Ascending aorta (tissue), 2 donors: Measurements from ENCODE around the gene C17orf58. TPM values are rescaled to one million over a fixed set of nuclear protein-coding genes. Genes with fewer than 3 reads are reported as not detected.

Source experiments
- DNase-seq, 2 donors: peaks; one replicate each; pipeline ENCODE4 v3.0.0-alpha.2; 2019; ENCODE audit warnings: low spot score in 2 of 2
- H3K27ac ChIP-seq, 2 donors: fragments of 200-600 bp; sonication (generic); one replicate each; pipeline ENCODE4 v1.5.1; 2016 to 2017; ENCODE audit warnings: mild to moderate bottlenecking in 1 of 2
- H3K27me3 ChIP-seq: fragments of 200-600 bp; sonication (generic); one replicate; pipeline ENCODE4 v1.5.1; 2017
- H3K36me3 ChIP-seq, 2 donors: fragments of 200-600 bp; sonication (generic); one replicate each; pipeline ENCODE4 v1.5.1; 2016
- H3K4me1 ChIP-seq, 2 donors: fragments of 200-600 bp; sonication (generic); one replicate each; pipeline ENCODE4 v1.5.1; 2016 to 2017; ENCODE audit warnings: mild to moderate bottlenecking in 1 of 2
- H3K4me3 ChIP-seq, 2 donors: fragments of 200-600 bp; sonication (generic); one replicate each; pipeline ENCODE4 v1.5.1; 2016 to 2017; ENCODE audit warnings: mild to moderate bottlenecking in 1 of 2
- H3K9me3 ChIP-seq, 2 donors: fragments of 200-600 bp; sonication (generic); one replicate each; pipeline ENCODE4 v1.5.1; 2016
- intact Hi-C: fragments of 100-400 bp; cut with DNase I; formaldehyde crosslinking; loops from one replicate; pipeline ENCODE4 v1.15.1; 2023
- total RNA-seq: library from RNA; depleted of rRNA; stranded (reverse); fragments of >200 nt; gene quantifications from one replicate; pipeline ENCODE4 v1.1.0, GENCODE V29; 2016
- TF ChIP-seq, protein P1 (sequence below), 3 experiments: fragments of 200-600 bp in 2 of 3; fragments of 450-650 bp in 1 of 3; sonication (generic) in 2 of 3; IDR thresholded peaks; one replicate each; pipeline ENCODE4 v1.5.1; 2016 to 2019; ENCODE audit warnings: antibody characterized with exemption in 3 of 3, mild to moderate bottlenecking in 1 of 3, moderate library complexity in 1 of 3

Gene C17orf58
- total RNA-seq, 1 donor from 2014 or later = 3.2 TPM

DNA sequence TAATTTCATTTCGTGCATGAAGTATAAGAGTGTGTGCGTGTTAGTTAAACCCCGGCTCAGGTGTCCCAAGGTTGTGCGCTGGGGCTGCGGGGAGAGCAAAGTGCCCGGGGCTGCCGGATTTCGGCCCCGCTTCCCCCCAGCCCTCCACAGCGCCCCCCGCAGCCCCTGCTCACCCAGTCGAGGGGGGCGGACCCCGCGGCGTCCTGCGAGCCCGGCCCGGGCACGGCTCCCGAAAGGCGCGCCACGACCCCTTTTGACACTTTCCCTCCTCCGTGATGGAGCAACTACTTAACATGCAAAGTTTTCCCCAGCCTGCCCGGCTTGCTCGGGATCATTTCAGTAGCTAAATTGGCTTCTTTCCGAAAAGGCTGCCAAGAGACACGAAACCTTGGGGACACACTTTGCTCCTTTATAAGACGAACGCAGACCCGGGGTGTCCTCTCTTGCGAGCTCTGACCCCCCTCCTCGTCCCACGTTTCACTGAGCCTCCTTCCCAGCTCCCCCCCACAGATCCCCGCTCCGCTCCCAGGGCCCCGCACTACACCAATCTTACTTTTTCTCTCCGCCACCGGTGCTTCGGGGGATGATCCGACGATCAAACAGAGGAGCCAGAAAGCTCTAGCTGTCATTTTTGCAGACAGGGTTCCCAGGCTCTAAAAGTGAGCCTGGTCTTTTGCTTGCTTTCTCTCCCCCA is 552 bp downstream of the C17orf58 start:
- Histone ChIP-seq H3K27ac (peak overlapping the region; percentile 1 to 42), H3K4me1 (peaks cover 4 to 9% of the 10 kb centered on the region in 2 donors), H3K27me3 (no peaks in the 10 kb centered on the region), H3K36me3 (no peaks in the 10 kb centered on the region), H3K9me3 (no peaks in the 10 kb centered on the region), H3K4me3 (peak overlapping the region; percentile 64 to 91)
- TF ChIP-seq, protein P1, sequence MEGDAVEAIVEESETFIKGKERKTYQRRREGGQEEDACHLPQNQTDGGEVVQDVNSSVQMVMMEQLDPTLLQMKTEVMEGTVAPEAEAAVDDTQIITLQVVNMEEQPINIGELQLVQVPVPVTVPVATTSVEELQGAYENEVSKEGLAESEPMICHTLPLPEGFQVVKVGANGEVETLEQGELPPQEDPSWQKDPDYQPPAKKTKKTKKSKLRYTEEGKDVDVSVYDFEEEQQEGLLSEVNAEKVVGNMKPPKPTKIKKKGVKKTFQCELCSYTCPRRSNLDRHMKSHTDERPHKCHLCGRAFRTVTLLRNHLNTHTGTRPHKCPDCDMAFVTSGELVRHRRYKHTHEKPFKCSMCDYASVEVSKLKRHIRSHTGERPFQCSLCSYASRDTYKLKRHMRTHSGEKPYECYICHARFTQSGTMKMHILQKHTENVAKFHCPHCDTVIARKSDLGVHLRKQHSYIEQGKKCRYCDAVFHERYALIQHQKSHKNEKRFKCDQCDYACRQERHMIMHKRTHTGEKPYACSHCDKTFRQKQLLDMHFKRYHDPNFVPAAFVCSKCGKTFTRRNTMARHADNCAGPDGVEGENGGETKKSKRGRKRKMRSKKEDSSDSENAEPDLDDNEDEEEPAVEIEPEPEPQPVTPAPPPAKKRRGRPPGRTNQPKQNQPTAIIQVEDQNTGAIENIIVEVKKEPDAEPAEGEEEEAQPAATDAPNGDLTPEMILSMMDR (IDR thresholded peaks at IDR 0.05) = no peak
- DNase-seq = peak in 1 of 2 donors; percentile 65
- intact Hi-C loops = loop anchor here (1.0 kb wide), 1 partner anchor 40 kb away; the partner anchor contains the start of gene KPNA2

DNA sequence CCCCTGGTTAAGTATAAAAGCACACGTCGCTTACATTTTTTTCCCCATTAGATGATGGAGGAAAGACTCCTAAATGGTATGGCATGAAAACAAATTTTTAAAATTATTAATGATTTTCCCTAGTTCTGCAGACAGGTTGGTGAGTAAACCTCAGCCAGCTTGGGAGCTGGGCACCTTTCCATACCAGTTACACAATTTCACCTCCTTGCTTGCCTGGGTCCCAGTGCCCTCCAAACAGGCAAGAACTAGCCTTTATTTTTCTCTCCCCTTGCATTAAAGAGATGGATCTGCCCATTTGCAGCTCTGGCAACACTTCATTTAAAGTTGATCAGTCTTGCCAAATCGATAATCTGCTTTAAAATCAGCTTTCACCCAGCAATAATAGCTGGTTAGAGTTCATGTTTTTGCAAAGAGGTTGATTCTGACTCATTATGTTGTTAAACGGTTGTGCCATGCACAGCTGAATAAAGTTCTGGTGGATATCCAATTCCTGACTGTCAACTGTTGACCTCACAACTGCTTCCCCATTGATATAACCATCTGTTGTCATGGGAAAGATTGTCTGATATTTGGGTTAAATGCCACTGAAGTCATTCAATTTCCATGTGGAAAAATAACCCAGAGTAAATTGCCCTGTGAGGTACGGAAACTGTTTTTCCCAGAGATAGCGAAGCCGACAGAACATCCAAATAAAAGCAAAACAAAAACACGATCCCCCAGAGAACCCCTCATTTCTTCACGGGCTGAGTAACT is 1.3 kb downstream of the C17orf58 start:
- peak overlapping the region in 1 of 2 donors; percentile 42 for H3K27ac ChIP-seq

DNA sequence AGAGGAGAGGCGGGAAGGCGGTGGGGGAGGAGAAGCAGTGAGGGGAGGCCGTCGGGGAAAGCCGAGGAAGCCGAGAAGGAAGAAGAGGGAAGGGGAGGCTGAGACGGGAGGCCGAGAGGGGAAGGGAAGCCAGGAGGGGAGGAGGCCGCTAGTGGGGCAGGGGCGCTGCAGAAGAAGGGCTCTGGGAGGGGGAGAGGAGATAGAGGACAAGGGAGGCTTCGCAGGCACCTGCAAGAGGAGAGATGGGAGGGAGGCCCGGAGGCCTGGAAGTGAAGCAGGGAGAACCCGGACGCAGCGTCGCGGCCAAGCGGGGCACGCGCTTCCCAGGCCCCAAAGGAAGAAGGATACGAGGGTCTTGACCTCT is 2.3 kb downstream of the C17orf58 start:
- Histone ChIP-seq H3K9me3 (no peaks in the 10 kb centered on the region), H3K4me3 (peak overlapping the region; percentile 73 to 91), H3K27ac (peak overlapping the region; percentile 91 to 97), H3K36me3 (no peaks in the 10 kb centered on the region), H3K27me3 (no peaks in the 10 kb centered on the region), H3K4me1 (peaks cover 4 to 9% of the 10 kb centered on the region in 2 donors)
- TF ChIP-seq, protein P1 (IDR thresholded peaks at IDR 0.05) = no peak
- intact Hi-C loops = loop anchor here (1.0 to 2.0 kb wide), 3 partner anchors 26 to 1333 kb away; partner anchors contain the start of gene ABCA5
- DNase-seq = no peak

More for the DNA sequence above, 1.3 kb downstream of the C17orf58 start:
- Histone ChIP-seq H3K4me3 (peak overlapping the region; percentile 64 to 91), H3K27me3 (no peaks in the 10 kb centered on the region), H3K4me1 (peaks cover 4 to 9% of the 10 kb centered on the region in 2 donors), H3K36me3 (no peaks in the 10 kb centered on the region), H3K9me3 (no peaks in the 10 kb centered on the region)
- TF ChIP-seq, protein P1 (IDR thresholded peaks at IDR 0.05) = no peak
- intact Hi-C loops = loop anchor here (1.0 kb wide), 1 partner anchor 40 kb away; the partner anchor contains the start of gene KPNA2
- peak in 1 of 2 donors; percentile 65 for DNase-seq

DNA sequence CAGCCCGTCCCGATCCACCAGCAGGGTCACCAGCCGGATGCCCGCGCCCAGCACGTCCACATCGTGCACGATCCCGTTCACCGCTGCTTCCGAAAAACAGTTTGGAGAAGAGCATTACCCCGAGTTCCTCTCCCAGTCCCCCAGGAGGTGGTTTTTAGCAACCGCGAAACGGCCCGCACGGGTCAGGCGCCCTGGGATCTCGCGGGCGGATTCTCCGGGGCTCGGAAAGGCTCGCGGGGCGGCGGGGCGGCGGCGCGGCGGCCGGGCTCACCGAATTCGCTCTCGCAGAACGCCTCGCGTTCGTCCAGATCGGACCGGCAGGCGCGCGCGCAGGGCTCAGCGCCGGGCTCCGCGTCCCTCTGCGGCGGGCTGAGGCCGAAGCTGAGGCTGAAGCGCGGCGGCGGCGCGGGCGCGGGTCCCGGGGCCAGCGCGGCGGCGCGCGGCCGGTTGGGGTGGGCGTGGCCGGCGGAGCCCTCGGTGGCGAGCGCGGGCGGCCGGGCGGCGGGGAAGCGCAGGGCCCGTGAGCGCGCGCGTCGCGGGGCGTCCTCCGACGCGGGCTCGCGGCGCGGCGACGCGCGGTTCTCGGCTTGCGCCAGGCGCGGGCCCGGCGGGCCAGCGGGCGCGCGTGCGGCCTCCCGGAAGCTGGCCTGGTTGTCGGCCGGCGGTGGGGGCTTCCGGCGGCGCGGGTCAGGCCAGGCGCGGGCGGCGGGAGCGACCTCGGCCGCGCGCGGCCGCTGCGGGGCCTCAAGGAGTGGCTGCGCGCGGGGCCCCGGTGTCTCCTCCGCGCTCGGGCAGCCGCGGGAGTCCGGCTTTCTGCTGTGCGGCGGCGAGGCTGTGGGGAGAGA is 2.9 kb downstream of the C17orf58 start:
- peak in 1 of 2 donors; percentile 87 for DNase-seq
- Histone ChIP-seq H3K27me3 (no peaks in the 10 kb centered on the region), H3K4me1 (peaks cover 4 to 9% of the 10 kb centered on the region in 2 donors), H3K36me3 (no peaks in the 10 kb centered on the region), H3K27ac (peak overlapping the region; percentile 91 to 97), H3K9me3 (no peaks in the 10 kb centered on the region), H3K4me3 (peak overlapping the region; percentile 73 to 91)
- TF ChIP-seq, protein P1 (IDR thresholded peaks at IDR 0.05) = peak in 1 of 3 experiments; percentile 15
- intact Hi-C loops = loop anchor here (1.0 to 2.0 kb wide), 3 partner anchors 27 to 1333 kb away; partner anchors contain the start of gene ABCA5

DNA sequence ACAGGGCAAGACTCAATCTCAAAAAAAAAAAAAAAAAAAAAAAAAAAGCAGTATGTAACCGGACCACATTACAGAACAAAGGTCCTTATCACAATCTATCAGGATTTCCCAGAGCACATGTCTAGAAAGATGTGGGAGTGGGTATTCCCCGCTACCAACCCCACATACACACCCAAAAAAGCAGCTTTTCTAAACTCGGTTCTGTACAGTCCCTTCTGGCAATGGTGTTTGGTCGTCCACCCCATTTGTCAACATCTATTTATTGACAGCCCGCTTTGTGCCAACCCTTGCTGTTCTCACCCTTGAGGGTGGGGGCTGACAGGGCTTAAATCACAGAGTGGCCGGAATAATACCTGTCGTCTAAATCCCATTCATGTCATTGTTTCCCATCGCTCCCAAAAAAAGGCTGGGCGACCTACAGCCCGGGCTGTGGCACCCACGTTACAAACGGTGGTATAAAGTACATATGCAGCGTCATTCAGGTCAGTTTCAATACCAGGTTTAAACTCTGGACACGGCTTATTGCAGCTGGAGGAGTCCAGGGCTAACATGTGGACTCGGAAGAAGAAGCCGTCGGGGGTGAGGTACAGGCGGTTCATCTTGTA is 3.6 kb downstream of the C17orf58 start:
- peaks cover 4 to 9% of the 10 kb centered on the region in 2 donors for H3K4me1 ChIP-seq
- TF ChIP-seq, protein P1 (IDR thresholded peaks at IDR 0.05) = no peak
- H3K27ac ChIP-seq = peak overlapping the region; percentile 76 to 95
- peak overlapping the region; percentile 52 to 82 for H3K4me3 ChIP-seq
- DNase-seq = no peak
- no peaks in the 10 kb centered on the region for H3K27me3 ChIP-seq
- intact Hi-C loops = loop anchor here (1.0 to 2.0 kb wide), 3 partner anchors 28 to 1334 kb away; partner anchors contain the start of gene ABCA5
- no peaks in the 10 kb centered on the region for H3K36me3 ChIP-seq
- no peaks in the 10 kb centered on the region for H3K9me3 ChIP-seq
